ENCODE results near the gene MSGN1.

- TF ChIP-seq, protein P1, sequence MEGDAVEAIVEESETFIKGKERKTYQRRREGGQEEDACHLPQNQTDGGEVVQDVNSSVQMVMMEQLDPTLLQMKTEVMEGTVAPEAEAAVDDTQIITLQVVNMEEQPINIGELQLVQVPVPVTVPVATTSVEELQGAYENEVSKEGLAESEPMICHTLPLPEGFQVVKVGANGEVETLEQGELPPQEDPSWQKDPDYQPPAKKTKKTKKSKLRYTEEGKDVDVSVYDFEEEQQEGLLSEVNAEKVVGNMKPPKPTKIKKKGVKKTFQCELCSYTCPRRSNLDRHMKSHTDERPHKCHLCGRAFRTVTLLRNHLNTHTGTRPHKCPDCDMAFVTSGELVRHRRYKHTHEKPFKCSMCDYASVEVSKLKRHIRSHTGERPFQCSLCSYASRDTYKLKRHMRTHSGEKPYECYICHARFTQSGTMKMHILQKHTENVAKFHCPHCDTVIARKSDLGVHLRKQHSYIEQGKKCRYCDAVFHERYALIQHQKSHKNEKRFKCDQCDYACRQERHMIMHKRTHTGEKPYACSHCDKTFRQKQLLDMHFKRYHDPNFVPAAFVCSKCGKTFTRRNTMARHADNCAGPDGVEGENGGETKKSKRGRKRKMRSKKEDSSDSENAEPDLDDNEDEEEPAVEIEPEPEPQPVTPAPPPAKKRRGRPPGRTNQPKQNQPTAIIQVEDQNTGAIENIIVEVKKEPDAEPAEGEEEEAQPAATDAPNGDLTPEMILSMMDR (IDR thresholded peaks at IDR 0.05): no peak
- no peak for TF ChIP-seq POLR2A (IDR thresholded peaks at IDR 0.05)
- no peak for TF ChIP-seq POLR2AphosphoS5 (IDR thresholded peaks at IDR 0.05; ENCODE audit: insufficient read depth in 1 of 2, low read depth in 1 of 2)
These were observed 23.7 kb downstream of the MSGN1 start for GRCh38 chr2:17839959-17840358.
